ENCODE data around the gene ICE2.

GRCh38 chr15:60376677-60377095 lies 102.3 kb downstream of the ICE2 start:
- TF ChIP-seq FOXM1 (IDR thresholded peaks at IDR 0.05; ENCODE audit: borderline replicate concordance) (no peak), TARDBP (IDR thresholded peaks at IDR 0.05) (no peak), SUZ12 (IDR thresholded peaks at IDR 0.05) (no peak)

Measured in HEK293T (cell line).